Karpas-422 (cell line): ENCODE results near the gene SCFD2. TPM values are rescaled to one million over a fixed set of nuclear protein-coding genes. Genes with fewer than 3 reads are reported as not detected.

Source experiments
- DNase-seq: peaks from one replicate; pipeline ENCODE4 v3.0.0-alpha.2; 2015
- H2AFZ ChIP-seq: fragments of 200-600 bp; sonication (generic); 2 replicates; pipeline ENCODE4 v1.6.1; 2014; ENCODE audit warnings: antibody characterized with exemption, low read length, mixed read lengths
- H3K27ac ChIP-seq: fragments of 200-600 bp; sonication (generic); 2 replicates; pipeline ENCODE4 v1.5.1; 2014; ENCODE audit warnings: mild to moderate bottlenecking, low read length, moderate library complexity
- H3K27me3 ChIP-seq: fragments of 200-600 bp; sonication (generic); 2 replicates; pipeline ENCODE4 v1.6.1; 2014; ENCODE audit warnings: low read length, mixed read lengths
- H3K36me3 ChIP-seq: fragments of 200-600 bp; sonication (generic); 2 replicates; pipeline ENCODE4 v1.6.1; 2014; ENCODE audit warnings: low read length, mixed read lengths; ENCODE audit not compliant: insufficient read depth
- H3K4me1 ChIP-seq: fragments of 200-600 bp; sonication (generic); 2 replicates; pipeline ENCODE4 v1.6.1; 2014; ENCODE audit warnings: mild to moderate bottlenecking, low read length, mixed read lengths
- H3K4me2 ChIP-seq: fragments of 200-600 bp; sonication (generic); 2 replicates; pipeline ENCODE4 v1.6.1; 2014; ENCODE audit warnings: low read length, low read depth, mild to moderate bottlenecking; ENCODE audit not compliant: poor library complexity, severe bottlenecking
- H3K4me3 ChIP-seq: fragments of 200-600 bp; sonication (generic); 2 replicates; pipeline ENCODE4 v1.5.1; 2014; ENCODE audit warnings: mild to moderate bottlenecking, antibody characterized with exemption, low read length, mixed read lengths
- H3K79me2 ChIP-seq: fragments of 200-600 bp; sonication (generic); 2 replicates; pipeline ENCODE4 v1.6.1; 2014; ENCODE audit warnings: mild to moderate bottlenecking, low read length, mixed read lengths
- H3K9ac ChIP-seq: fragments of 200-600 bp; sonication (generic); 2 replicates; pipeline ENCODE4 v1.6.0; 2014; ENCODE audit warnings: low read length
- H3K9me2 ChIP-seq: fragments of 200-600 bp; sonication (generic), shearing (Covaris generic); replicated peaks from 2 replicates; pipeline ENCODE4 v1.6.0; 2014; ENCODE audit warnings: mild to moderate bottlenecking, low read length, moderate library complexity; ENCODE audit not compliant: insufficient read depth
- H3K9me3 ChIP-seq: fragments of 300-700, 200-600 bp; sonication (generic); 2 replicates; pipeline ENCODE4 v1.6.1; 2014; ENCODE audit warnings: low read length, mixed read lengths
- H4K20me1 ChIP-seq: fragments of 200-600 bp; sonication (generic); 2 replicates; pipeline ENCODE4 v1.6.1; 2014; ENCODE audit warnings: mild to moderate bottlenecking, antibody characterized with exemption, low read length, low read depth; ENCODE audit not compliant: insufficient read depth
- total RNA-seq: library from RNA; depleted of rRNA; stranded (reverse); fragments of >200 nt; shearing (Covaris generic); gene quantifications from 2 replicates; pipeline ENCODE4 v1.2.3, GENCODE V29; 2014; ENCODE audit warnings: low replicate concordance

Gene SCFD2
- total RNA-seq, 1 experiment from 2014 or later: 28.5 TPM

DNA sequence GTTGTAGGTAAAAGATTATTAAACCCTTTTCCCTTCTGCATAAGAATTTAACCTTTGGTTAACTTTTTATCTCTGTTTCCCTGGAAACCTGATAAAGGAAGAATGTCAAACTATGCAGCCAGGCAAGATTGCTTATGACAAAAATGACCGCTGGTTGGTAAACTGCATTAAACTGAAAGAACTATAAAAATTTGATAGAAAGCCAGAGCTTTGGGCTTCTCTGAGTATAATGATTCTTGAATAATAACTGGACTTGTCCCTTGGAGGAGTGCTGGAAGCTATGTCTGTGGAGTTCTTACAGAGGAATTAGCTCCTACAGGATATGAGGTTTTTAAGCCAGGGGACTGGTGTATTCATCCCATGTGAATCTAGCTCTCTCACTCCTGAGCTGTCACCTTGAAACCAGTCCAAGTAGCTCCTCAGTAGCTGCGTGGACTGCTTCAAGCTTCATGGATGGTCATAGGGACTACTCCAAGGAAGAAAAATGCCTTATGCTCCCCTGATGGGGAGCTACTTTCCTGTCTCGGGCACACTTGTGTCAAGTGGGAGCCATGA is 451.7 kb downstream of the SCFD2 start:
- Histone ChIP-seq H3K4me1 (no peaks in the 10 kb centered on the region), H3K9ac (no peak overlapping the region), H3K9me3 (no peaks in the 10 kb centered on the region), H2AFZ (no peak overlapping the region), H3K27ac (no peak overlapping the region), H3K36me3 (no peaks in the 10 kb centered on the region), H3K27me3 (no peaks in the 10 kb centered on the region), H3K4me3 (no peak overlapping the region), H3K79me2 (no peaks in the 10 kb centered on the region), H3K9me2 (no peaks in the 10 kb centered on the region), H4K20me1 (no peaks in the 10 kb centered on the region), H3K4me2 (no peak overlapping the region)
- no peak for DNase-seq

DNA sequence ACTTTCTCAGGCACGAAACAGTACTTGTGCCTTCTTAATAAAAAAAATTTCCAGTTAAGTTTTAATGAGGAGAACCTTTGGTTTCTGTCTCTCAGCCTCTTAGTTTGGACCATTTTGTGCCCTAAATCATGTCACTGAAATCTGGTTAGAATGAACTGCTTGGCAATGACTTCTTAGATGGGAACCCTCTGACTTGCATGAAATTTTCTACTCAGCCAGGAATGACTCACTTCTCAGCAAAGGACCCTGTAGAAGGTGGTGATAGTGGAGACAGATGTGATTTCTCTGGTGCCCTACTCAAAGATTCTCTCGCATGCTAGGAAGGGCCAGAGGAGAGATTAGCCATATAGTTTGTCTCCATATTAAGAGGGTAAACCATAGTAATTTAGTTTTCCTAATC is 453.3 kb downstream of the SCFD2 start:
- H3K4me1 ChIP-seq: no peaks in the 10 kb centered on the region
- H3K27me3 ChIP-seq: no peaks in the 10 kb centered on the region
- no peak overlapping the region for H3K9ac ChIP-seq
- no peaks in the 10 kb centered on the region for H3K9me2 ChIP-seq
- H3K4me2 ChIP-seq: no peak overlapping the region
- no peaks in the 10 kb centered on the region for H3K79me2 ChIP-seq
- H3K27ac ChIP-seq: no peak overlapping the region
- no peak overlapping the region for H2AFZ ChIP-seq
- no peaks in the 10 kb centered on the region for H4K20me1 ChIP-seq
- H3K9me3 ChIP-seq: no peaks in the 10 kb centered on the region
- DNase-seq: no peak
- no peak overlapping the region for H3K4me3 ChIP-seq
- H3K36me3 ChIP-seq: no peaks in the 10 kb centered on the region

DNA sequence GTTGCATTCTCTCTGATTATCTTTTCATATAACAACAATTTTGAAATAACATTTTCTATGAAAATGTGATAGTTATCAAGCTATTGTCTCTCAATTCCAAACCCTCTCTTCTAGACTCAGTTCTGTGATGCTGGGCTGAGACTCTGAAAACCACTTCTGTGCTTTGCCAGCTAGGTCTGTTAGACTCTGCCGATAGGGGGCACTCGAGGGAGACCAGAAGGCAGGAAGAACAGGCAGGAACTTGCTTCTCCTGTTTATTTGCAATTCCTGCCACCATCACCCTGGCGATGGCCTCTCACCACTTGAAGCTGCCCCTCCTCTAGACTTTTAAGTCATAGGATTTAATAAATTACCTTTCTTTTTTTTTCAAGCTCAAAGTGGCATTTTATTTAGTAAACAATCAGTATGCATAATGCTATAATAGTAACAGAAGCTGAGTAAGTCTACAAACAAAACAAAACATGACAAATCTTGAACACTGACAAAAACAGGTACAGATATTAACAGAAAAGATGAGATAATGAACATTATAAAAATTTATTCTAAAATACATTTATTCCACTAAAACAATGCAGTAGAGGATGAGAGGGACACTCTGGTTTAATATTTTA is 454.1 kb downstream of the SCFD2 start:
- H4K20me1 ChIP-seq: no peaks in the 10 kb centered on the region
- H3K4me3 ChIP-seq: no peak overlapping the region
- H3K9me3 ChIP-seq: no peaks in the 10 kb centered on the region
- no peak overlapping the region for H2AFZ ChIP-seq
- H3K36me3 ChIP-seq: no peaks in the 10 kb centered on the region
- H3K9me2 ChIP-seq: no peaks in the 10 kb centered on the region
- no peaks in the 10 kb centered on the region for H3K4me1 ChIP-seq
- no peak overlapping the region for H3K4me2 ChIP-seq
- H3K79me2 ChIP-seq: no peaks in the 10 kb centered on the region
- H3K27ac ChIP-seq: no peak overlapping the region
- H3K27me3 ChIP-seq: no peaks in the 10 kb centered on the region
- peak; percentile 89 for DNase-seq
- H3K9ac ChIP-seq: no peak overlapping the region

DNA sequence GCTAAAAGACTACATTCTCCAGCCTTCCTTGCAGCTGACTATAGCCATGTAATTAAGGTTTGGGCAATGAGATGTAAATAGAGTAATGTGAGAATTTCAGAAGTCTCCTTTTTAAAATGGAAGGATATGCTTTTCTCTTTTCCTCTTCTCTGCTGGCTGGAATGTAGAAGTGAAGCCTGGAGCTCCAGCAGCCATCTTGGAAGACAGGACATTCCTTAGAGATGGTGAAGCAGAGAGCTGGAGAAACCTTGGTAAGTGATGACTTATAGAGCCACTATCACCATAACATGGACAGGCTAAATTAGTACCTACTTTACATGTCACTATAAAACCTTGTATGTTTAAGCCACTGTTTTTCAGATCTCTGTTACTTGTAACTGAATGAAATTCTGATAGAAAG is 455.7 kb downstream of the SCFD2 start:
- DNase-seq: no peak
- H3K9ac ChIP-seq: no peak overlapping the region
- no peaks in the 10 kb centered on the region for H4K20me1 ChIP-seq
- no peaks in the 10 kb centered on the region for H3K79me2 ChIP-seq
- H3K4me2 ChIP-seq: no peak overlapping the region
- no peak overlapping the region for H2AFZ ChIP-seq
- H3K4me3 ChIP-seq: no peak overlapping the region
- no peaks in the 10 kb centered on the region for H3K9me2 ChIP-seq
- H3K4me1 ChIP-seq: no peaks in the 10 kb centered on the region
- no peaks in the 10 kb centered on the region for H3K36me3 ChIP-seq
- no peak overlapping the region for H3K27ac ChIP-seq
- H3K27me3 ChIP-seq: no peaks in the 10 kb centered on the region
- no peaks in the 10 kb centered on the region for H3K9me3 ChIP-seq

DNA sequence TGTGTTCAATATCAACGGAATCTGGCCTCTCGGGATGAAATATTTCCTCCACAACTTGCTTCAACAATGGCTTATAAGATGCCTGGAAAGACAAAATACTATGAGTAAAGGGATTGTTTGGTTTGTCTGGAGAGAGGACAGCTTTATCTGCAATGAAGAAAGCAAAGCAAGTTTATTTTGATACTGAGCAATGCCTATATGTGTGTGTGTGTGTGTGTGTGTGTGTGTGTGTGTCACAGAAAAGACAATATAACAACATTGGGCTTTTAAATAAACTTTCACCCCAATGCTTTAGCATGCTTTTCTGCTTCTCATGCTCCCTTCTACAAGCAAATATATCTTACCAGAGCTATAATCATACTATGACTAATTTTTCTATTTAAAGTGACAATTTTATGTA is 458.4 kb downstream of the SCFD2 start:
- Histone ChIP-seq H3K27ac (no peak overlapping the region), H3K9me3 (no peaks in the 10 kb centered on the region), H3K79me2 (no peaks in the 10 kb centered on the region), H2AFZ (no peak overlapping the region), H3K9ac (no peak overlapping the region), H3K36me3 (no peaks in the 10 kb centered on the region), H3K4me2 (no peak overlapping the region), H3K4me3 (no peak overlapping the region), H3K4me1 (no peaks in the 10 kb centered on the region), H3K27me3 (no peaks in the 10 kb centered on the region), H4K20me1 (no peaks in the 10 kb centered on the region), H3K9me2 (no peaks in the 10 kb centered on the region)
- no peak for DNase-seq

DNA sequence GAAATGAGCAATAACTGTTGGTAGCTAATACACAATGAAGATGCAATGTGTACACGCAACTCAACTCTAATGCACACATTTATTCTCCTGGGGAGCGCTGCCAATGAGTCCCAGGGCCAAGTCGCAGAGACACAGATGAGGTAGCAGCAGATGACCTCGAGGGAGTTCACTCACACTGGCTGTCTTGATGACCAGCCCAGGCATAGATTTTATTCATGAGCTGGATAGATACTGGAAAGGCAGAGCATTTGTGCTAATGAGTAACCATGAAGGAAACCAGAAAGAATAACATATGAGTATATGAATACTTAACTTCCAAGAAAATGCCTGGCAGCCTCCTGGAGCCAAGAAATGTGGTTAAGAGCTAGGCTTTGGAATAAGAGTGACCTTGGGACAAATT is 461.4 kb downstream of the SCFD2 start:
- Histone ChIP-seq H3K27me3 (no peaks in the 10 kb centered on the region), H3K4me3 (no peak overlapping the region), H3K4me1 (no peaks in the 10 kb centered on the region)

DNA sequence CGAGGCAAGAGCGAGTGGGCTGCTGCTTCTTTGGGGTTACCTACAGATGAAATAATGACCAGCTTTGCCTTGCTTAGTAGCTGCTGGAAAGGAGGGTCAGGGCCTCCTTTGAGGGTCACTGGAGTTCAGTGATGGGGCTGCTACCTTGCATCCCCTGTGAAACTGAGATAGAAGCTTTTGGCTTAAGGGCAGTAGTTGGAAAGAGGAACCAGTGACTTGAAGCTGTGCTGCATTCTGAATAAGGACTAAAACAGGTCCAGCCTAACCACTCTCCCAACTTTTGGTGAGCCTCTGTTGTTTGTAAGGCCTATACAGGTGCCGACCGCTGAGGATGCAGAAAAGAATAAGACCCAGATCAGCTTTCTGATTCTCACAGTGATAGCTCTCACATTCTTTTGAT is 462.6 kb downstream of the SCFD2 start:
- H3K9ac ChIP-seq: no peak overlapping the region
- no peak overlapping the region for H3K4me3 ChIP-seq
- no peak for DNase-seq
- H3K4me1 ChIP-seq: no peaks in the 10 kb centered on the region
- H3K27ac ChIP-seq: no peak overlapping the region
- H3K27me3 ChIP-seq: no peaks in the 10 kb centered on the region
- no peaks in the 10 kb centered on the region for H3K9me3 ChIP-seq
- H4K20me1 ChIP-seq: no peaks in the 10 kb centered on the region
- H3K4me2 ChIP-seq: no peak overlapping the region
- H3K79me2 ChIP-seq: no peaks in the 10 kb centered on the region
- no peak overlapping the region for H2AFZ ChIP-seq
- H3K9me2 ChIP-seq: no peaks in the 10 kb centered on the region
- no peaks in the 10 kb centered on the region for H3K36me3 ChIP-seq

More for the DNA sequence above, 461.4 kb downstream of the SCFD2 start:
- Histone ChIP-seq H3K79me2 (no peaks in the 10 kb centered on the region), H3K9me2 (no peaks in the 10 kb centered on the region), H4K20me1 (no peaks in the 10 kb centered on the region), H3K36me3 (no peaks in the 10 kb centered on the region), H3K9me3 (no peaks in the 10 kb centered on the region), H3K9ac (no peak overlapping the region), H3K4me2 (no peak overlapping the region), H2AFZ (no peak overlapping the region), H3K27ac (no peak overlapping the region)
- no peak for DNase-seq

DNA sequence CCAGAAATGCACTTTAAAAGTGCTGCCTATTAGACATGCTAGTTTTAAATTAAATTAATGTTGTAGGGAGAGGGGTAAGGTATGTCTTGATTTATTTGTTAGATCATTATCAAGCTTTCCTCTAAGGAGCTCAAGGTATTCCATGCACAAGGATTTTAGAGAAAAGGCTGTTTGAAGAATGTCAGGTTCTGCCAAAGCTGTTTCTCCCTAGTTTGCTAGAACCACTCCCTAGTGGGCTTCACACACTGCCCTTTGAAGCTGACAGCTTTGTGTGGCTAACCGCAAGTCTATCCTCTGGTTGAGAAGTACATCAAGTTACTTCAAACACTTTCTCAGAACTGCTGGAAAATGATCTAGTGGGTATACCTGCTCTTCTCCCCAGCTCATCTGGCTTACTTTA is 471.4 kb downstream of the SCFD2 start:
- Histone ChIP-seq H3K36me3 (no peaks in the 10 kb centered on the region), H3K9ac (no peak overlapping the region), H3K9me3 (no peaks in the 10 kb centered on the region), H3K27me3 (no peaks in the 10 kb centered on the region), H3K27ac (no peak overlapping the region), H2AFZ (no peak overlapping the region), H4K20me1 (no peaks in the 10 kb centered on the region), H3K9me2 (no peaks in the 10 kb centered on the region), H3K4me2 (no peak overlapping the region), H3K79me2 (no peaks in the 10 kb centered on the region), H3K4me1 (no peaks in the 10 kb centered on the region), H3K4me3 (no peak overlapping the region)
- DNase-seq: no peak
